Activated effector memory CD4-positive, alpha-beta T cell treated with Interleukin-2 at 50 U/mL for 16 hours (primary cell): ENCODE measurements around the gene SON.
"Not testable (repeated sequence)": the region's sequence is repeated elsewhere in the genome, so short reads cannot be mapped to it uniquely, and the experiment has no call there.

Experiments used
- DNase-seq: peaks from one replicate; pipeline ENCODE4 v3.0.0-alpha.2; 2020

Gene SON

DNA sequence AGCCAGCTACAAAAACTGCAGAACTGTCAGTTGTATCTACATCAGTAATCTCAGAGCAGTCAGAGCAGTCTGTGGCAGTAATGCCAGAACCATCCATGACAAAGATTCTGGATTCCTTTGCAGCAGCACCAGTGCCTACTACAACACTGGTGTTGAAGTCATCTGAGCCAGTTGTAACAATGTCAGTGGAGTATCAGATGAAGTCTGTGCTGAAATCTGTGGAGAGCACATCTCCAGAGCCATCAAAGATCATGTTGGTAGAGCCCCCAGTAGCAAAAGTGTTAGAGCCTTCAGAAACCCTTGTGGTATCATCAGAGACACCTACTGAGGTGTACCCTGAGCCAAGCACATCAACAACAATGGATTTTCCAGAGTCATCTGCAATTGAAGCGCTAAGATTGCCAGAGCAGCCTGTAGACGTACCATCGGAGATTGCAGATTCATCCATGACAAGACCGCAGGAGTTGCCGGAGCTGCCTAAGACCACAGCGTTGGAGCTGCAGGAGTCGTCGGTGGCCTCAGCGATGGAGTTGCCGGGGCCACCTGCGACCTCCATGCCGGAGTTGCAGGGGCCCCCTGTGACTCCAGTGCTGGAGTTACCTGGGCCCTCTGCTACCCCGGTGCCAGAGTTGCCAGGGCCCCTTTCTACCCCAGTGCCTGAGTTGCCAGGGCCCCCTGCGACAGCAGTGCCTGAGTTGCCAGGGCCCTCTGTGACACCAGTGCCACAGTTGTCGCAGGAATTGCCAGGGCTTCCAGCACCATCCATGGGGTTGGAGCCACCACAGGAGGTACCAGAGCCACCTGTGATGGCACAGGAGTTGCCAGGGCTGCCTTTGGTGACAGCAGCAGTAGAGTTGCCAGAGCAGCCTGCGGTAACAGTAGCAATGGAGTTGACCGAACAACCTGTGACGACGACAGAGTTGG lies 7.3 kb downstream of the SON start:
- DNase-seq: no peak

GRCh38 chr21:33550772-33551660 lies 8.2 kb downstream of the SON start:
- no peak for DNase-seq

DNA sequence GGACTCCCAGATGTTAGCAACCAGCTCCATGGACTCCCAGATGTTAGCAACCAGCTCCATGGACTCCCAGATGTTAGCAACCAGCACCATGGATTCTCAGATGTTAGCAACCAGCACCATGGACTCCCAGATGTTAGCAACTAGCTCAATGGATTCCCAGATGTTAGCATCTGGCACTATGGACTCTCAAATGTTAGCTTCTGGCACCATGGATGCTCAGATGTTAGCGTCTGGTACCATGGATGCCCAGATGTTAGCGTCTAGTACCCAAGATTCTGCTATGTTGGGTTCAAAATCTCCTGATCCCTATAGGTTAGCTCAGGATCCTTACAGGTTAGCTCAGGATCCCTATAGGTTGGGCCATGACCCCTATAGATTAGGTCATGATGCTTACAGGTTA lies 8.8 kb downstream of the SON start:
- DNase-seq: no peak

GRCh38 chr21:33552093-33552998 lies 9.5 kb downstream of the SON start:
- no peak for DNase-seq

- no peak for DNase-seq
Observed at GRCh38 chr21:33552999-33553598, 10.3 kb downstream of the SON start.

DNA sequence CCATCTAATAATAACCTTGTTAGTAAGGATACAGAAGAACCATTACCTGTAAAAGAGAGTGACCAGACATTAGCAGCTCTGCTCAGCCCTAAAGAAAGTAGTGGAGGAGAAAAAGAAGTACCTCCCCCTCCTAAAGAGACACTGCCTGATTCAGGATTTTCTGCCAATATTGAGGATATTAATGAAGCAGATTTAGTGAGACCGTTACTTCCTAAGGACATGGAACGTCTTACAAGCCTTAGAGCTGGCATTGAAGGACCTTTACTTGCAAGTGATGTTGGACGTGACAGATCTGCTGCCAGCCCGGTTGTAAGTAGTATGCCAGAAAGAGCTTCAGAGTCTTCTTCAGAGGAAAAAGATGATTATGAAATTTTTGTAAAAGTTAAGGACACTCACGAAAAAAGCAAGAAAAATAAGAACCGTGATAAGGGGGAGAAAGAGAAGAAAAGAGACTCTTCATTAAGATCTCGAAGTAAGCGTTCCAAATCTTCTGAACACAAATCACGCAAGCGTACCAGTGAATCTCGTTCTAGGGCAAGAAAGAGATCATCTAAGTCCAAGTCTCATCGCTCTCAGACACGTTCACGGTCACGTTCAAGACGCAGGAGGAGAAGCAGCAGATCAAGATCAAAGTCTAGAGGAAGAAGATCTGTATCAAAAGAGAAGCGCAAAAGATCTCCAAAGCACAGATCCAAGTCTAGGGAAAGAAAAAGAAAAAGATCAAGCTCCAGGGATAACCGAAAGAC lies 11.6 kb downstream of the SON start:
- no peak for DNase-seq

- DNase-seq: no peak
Observed at GRCh38 chr21:33554982-33555344, 12.1 kb downstream of the SON start.

GRCh38 chr21:33557447-33557846 lies 14.6 kb downstream of the SON start:
- no peak for DNase-seq

DNA sequence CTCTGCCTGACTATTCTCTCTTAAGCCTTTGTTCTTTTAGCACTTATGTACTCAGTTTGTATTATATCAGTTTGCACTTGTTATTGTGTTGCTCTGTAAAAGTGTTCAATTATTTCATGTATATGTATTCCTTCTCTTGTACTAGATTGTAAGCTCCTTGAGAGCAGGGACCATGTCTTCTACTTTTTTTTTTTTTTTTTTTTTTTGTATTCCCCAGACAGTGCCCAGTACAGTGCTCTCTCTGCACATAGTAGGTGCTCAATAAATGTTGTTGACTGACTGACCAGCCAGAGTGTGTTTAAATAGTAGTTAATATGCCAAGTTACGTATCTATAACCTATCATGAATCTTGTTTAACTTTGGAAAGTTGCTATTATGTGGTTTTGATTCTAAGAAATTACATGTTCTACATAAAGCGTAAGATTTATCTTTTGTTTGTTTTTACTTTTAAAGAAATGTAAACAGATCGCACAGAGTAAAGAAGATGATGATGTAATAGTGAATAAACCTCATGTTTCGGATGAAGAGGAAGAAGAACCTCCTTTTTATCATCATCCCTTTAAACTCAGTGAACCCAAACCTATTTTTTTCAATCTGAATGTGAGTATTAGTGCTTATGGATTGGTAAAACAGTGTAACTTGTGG lies 16.1 kb downstream of the SON start:
- DNase-seq: no peak

DNA sequence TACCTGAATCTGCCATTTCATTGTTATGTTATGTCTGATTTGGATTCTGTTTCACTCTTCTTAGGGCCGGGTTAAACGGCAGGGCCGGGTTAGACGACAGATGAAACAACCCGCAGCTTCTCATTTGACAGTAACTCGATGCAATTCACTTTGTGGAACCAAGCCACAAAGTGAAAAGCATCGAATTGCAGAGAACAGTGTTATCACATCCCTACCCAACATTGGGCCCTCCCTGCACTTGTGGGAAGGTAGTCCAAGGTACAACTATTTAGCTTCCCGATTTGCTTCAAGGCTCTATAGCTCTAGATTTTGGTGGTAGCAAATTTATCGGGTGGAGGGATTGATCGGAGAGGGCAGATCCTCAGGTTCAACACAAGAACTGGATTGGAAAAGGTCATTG lies 17.0 kb downstream of the SON start:
- no peak for DNase-seq

GRCh38 chr21:33560965-33561364 lies 18.1 kb downstream of the SON start:
- no peak for DNase-seq

DNA sequence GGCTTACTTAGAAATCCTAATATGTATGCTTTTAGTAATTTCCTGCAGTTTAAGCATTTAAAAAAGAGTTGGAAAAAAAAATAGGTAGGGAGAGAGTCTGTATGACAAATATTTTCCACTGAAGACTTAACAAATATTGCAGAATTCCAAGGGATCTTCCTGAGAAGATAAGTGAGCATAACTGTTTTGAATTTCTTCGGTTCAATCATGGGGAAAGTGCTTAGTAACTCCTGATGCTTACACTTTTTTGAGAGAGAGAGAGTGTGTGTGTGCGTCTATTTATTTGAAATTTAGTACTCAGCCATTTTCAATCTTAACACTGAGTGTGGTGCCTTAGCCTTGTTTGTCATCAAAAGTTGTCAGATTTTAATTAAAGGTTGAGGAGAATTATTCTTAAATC lies 18.5 kb downstream of the SON start:
- no peak for DNase-seq

DNA sequence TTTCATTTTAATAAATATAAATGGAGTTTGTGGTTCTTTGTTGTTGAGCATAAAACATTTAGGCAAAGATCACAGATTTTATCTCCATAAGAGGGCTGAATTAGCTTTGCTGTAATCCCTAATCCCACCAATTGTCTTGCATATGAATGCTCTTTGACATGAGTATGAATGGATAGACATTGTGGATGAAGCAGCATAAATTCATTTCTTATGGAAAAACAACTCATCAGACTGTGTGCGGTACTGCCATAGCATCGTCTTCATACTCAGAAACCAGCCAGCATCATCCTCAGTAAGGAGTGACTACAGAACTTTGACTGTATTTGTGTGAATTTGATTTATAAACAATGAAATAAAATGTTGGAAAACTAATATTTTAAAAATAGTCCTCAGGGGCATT lies 19.6 kb downstream of the SON start:
- DNase-seq: no peak

GRCh38 chr21:33566514-33566913 lies 23.7 kb downstream of the SON start:
- no peak for DNase-seq

GRCh38 chr21:33567914-33568313 lies 25.1 kb downstream of the SON start:
- DNase-seq: no peak

GRCh38 chr21:33568448-33568847 lies 25.6 kb downstream of the SON start:
- DNase-seq: no peak

- DNase-seq: no peak
Observed at GRCh38 chr21:33569991-33570390, 27.2 kb downstream of the SON start.

DNA sequence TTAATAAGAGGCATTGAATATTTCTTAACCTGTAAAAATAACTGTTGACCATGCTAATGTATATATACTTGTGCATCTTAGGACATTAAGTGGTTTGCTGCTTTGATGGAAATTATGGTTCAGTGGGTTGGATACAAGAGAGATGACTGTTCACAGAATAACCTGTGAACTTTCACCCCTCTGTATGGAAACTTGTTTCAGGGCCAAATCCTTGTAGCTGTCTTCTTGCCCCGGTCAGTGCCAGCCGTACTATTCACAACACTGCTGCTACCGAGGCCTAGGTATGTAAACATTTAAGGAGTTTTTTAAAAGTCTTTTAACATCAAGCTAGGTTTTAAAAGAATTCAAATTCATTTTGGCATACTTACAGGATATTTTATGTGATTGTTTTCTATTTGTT lies 29.5 kb downstream of the SON start:
- no peak for DNase-seq

GRCh38 chr21:33576741-33577141 lies 33.9 kb downstream of the SON start:
- not testable (repeated sequence) for DNase-seq

- DNase-seq: no peak
Observed at GRCh38 chr21:33578214-33578613, 35.4 kb downstream of the SON start.

GRCh38 chr21:33578959-33579542 lies 36.2 kb downstream of the SON start:
- no peak for DNase-seq
